Osteocyte (in vitro differentiated cells): ENCODE data around the gene SPTLC3. TPM values are rescaled to one million over a fixed set of nuclear protein-coding genes. Genes with fewer than 3 reads are reported as not detected.

Experiments
- DNase-seq: peaks from one replicate; pipeline ENCODE4 v3.0.0; 2021; ENCODE audit warnings: mixed read lengths; ENCODE audit not compliant: unreplicated experiment; ENCODE audit errors: extremely low spot score
- H3K27ac Mint-ChIP-seq: one replicate; pipeline ENCODE4 v1.8.0; 2021; ENCODE audit warnings: mild to moderate bottlenecking, mixed read lengths; ENCODE audit not compliant: unreplicated experiment
- H3K27me3 Mint-ChIP-seq: one replicate; pipeline ENCODE4 v1.8.0; 2021; ENCODE audit warnings: mixed read lengths; ENCODE audit not compliant: unreplicated experiment
- H3K36me3 Mint-ChIP-seq: one replicate; pipeline ENCODE4 v1.8.0; 2021; ENCODE audit warnings: mixed read lengths; ENCODE audit not compliant: unreplicated experiment
- H3K4me1 Mint-ChIP-seq: one replicate; pipeline ENCODE4 v1.8.0; 2021; ENCODE audit warnings: mixed read lengths; ENCODE audit not compliant: unreplicated experiment
- H3K4me3 Mint-ChIP-seq: one replicate; pipeline ENCODE4 v1.8.0; 2021; ENCODE audit warnings: mild to moderate bottlenecking, moderate library complexity, mixed read lengths; ENCODE audit not compliant: unreplicated experiment
- H3K9me3 Mint-ChIP-seq: one replicate; pipeline ENCODE4 v1.8.0; 2021; ENCODE audit warnings: mixed read lengths; ENCODE audit not compliant: unreplicated experiment
- total RNA-seq: library from RNA; stranded (reverse); gene quantifications from 2 replicates; pipeline ENCODE4 v1.2.1, GENCODE V29; 2021
- TF ChIP-seq, protein P1 (sequence below): fragments of 200-600 bp; sonication (generic); IDR thresholded peaks from 2 replicates; pipeline ENCODE4 v1.5.0; 2021; ENCODE audit warnings: antibody characterized with exemption, mild to moderate bottlenecking, moderate library complexity

The SPTLC3 gene
- total RNA-seq, 1 donor from 2014 or later, result 5.0 TPM

DNA sequence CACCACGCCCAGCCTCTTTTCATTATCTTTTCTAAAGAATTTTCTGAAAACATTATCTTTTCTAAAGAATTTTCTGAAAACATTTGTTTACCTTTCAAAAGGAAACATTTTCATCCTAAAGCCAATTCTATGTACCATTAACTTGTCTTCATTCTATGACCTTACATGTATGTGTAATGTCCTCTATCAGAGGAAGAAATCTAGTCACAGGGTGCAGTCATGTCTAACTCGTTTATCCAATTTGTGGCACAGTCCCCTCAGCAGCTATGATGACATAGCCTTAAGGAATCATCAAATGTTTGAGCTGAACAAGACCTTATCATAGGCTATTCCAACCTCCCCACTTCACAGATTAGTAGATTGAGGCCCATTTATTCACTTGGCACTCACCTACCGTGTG, 21.5 kb upstream of the SPTLC3 start:
- H3K4me1 Mint-ChIP-seq, result no peaks in the 10 kb centered on the region
- DNase-seq, result no peak
- no peak overlapping the region for H3K4me3 Mint-ChIP-seq
- no peaks in the 10 kb centered on the region for H3K9me3 Mint-ChIP-seq
- no peaks in the 10 kb centered on the region for H3K27me3 Mint-ChIP-seq
- H3K27ac Mint-ChIP-seq, result no peak overlapping the region
- TF ChIP-seq, protein P1, sequence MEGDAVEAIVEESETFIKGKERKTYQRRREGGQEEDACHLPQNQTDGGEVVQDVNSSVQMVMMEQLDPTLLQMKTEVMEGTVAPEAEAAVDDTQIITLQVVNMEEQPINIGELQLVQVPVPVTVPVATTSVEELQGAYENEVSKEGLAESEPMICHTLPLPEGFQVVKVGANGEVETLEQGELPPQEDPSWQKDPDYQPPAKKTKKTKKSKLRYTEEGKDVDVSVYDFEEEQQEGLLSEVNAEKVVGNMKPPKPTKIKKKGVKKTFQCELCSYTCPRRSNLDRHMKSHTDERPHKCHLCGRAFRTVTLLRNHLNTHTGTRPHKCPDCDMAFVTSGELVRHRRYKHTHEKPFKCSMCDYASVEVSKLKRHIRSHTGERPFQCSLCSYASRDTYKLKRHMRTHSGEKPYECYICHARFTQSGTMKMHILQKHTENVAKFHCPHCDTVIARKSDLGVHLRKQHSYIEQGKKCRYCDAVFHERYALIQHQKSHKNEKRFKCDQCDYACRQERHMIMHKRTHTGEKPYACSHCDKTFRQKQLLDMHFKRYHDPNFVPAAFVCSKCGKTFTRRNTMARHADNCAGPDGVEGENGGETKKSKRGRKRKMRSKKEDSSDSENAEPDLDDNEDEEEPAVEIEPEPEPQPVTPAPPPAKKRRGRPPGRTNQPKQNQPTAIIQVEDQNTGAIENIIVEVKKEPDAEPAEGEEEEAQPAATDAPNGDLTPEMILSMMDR, result no peak
- no peaks in the 10 kb centered on the region for H3K36me3 Mint-ChIP-seq

DNA sequence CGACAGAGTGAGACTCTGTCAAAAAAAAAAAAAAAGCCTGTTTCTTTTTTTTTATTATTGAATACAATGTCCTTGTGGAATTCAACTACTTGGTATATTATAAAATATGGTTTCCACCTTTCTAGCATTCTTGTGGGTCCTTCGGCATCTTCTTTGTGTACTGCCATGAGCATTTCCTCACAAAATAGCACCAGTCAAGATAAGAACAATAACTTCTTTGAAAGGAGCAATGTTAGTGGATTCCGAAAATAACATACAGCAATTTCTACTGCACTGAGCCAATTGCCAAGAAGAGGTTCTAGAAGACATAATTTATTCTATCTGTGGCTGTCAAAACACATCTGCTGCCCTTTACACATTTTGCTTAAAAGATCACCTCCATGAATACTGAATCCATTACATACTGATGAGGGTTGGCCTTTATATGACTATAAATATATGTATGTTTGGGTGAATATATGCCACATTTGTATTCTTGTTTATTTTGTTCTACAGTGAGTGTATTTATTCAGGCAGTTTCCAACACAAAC, 19.1 kb upstream of the SPTLC3 start:
- TF ChIP-seq, protein P1, result no peak
- no peaks in the 10 kb centered on the region for H3K36me3 Mint-ChIP-seq
- no peaks in the 10 kb centered on the region for H3K27me3 Mint-ChIP-seq

DNA sequence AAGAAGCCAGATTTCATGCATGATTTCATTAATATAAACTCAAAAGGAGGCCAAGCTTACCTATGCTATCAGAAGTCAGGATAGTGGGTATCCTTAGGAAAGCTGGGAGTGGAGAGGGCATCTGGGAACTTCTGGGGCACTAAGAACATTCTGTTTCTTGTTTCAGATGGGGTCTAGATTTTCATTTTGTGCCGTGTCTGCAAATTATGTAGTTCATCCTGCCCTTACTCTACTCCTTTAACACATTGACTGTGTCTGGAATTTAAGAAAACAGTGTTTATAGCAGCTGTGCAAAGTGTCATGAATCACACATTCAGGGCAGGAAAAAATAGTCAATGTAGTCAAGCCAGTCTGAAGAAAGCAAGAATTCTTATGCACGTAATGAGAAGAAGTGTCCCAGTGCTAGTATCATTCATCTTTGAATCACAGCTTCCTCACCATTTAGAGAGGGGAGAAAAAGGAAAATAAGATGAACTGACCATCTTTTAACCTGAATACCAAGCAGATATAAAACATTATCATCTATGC, 11.6 kb upstream of the SPTLC3 start:
- Mint-ChIP-seq H3K4me1 (peaks cover 10% of the 10 kb centered on the region), H3K27ac (no peak overlapping the region), H3K36me3 (no peaks in the 10 kb centered on the region), H3K4me3 (no peak overlapping the region), H3K9me3 (peaks cover 6% of the 10 kb centered on the region), H3K27me3 (no peaks in the 10 kb centered on the region)
- TF ChIP-seq, protein P1, result no peak
- no peak for DNase-seq

More for the DNA sequence above, 19.1 kb upstream of the SPTLC3 start:
- H3K4me1 Mint-ChIP-seq, result peaks cover under 1% of the 10 kb centered on the region
- no peak overlapping the region for H3K4me3 Mint-ChIP-seq
- no peak overlapping the region for H3K27ac Mint-ChIP-seq
- DNase-seq, result no peak
- peaks cover 4% of the 10 kb centered on the region for H3K9me3 Mint-ChIP-seq

DNA sequence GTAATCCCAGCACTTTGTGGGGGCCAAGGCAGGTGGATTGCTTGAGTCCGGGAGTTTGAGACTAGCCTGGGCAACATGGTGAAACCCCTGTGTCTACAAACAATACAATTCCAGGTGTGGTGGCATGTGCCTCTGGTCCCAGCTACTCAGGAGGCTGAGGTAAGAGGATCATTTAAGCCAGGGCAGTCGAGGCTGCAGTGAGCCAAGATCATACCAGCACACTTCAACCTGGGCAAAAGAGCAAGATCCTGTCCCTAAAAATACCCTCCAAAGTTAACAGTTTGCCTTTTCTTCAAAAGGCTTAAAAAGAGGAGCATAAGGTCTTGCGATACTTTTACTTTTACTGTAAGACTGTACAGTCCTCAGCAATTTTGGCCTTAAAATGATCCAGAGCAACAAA, 10.7 kb upstream of the SPTLC3 start:
- H3K4me3 Mint-ChIP-seq, result no peak overlapping the region
- no peak for DNase-seq
- peaks cover 10% of the 10 kb centered on the region for H3K4me1 Mint-ChIP-seq
- no peaks in the 10 kb centered on the region for H3K27me3 Mint-ChIP-seq
- H3K9me3 Mint-ChIP-seq, result peaks cover 6% of the 10 kb centered on the region
- H3K27ac Mint-ChIP-seq, result no peak overlapping the region
- TF ChIP-seq, protein P1, result no peak
- H3K36me3 Mint-ChIP-seq, result no peaks in the 10 kb centered on the region

DNA sequence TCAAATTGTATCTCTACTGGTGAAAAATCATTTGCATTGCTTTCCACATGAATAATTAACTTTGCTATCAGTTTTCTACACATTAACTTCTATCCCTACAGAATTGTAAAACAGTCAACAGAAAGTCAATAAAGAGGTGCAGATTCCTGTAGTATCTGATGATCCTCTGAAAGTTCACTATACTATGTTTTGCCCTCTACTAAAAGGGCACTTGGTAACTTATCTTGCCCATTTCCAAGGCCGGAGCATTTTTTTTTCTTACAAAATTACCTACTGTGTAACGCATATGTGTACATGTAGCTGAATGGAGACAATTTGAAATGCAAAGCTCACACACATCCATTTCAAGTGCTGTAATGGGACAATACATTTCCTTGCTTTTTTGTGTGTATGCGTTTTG, 9.6 kb upstream of the SPTLC3 start:
- H3K27ac Mint-ChIP-seq, result no peak overlapping the region
- H3K9me3 Mint-ChIP-seq, result peaks cover 6% of the 10 kb centered on the region

More for the DNA sequence above, 9.6 kb upstream of the SPTLC3 start:
- no peaks in the 10 kb centered on the region for H3K27me3 Mint-ChIP-seq
- H3K36me3 Mint-ChIP-seq, result no peaks in the 10 kb centered on the region
- TF ChIP-seq, protein P1, result no peak
- no peak for DNase-seq
- peaks cover 10% of the 10 kb centered on the region for H3K4me1 Mint-ChIP-seq
- H3K4me3 Mint-ChIP-seq, result no peak overlapping the region
